Stimulated activated CD8-positive, alpha-beta memory T cell treated with anti-CD3 and anti-CD28 coated beads, Interleukin-4, amount 100 ng/mL, for 48 hours (primary cell): Measurements from ENCODE around the gene CTNNA1.
"Not testable (repeated sequence)": the region's sequence is repeated elsewhere in the genome, so short reads cannot be mapped to it uniquely, and the experiment has no call there.

ENCODE experiments used
- DNase-seq: peaks from one replicate; pipeline ENCODE4 v3.0.0-alpha.2; 2020

CTNNA1 gene

GRCh38 chr5:138820695-138821094 lies 67.5 kb downstream of the CTNNA1 start:
- DNase-seq, result no peak

- DNase-seq, result peak; percentile 42
Observed at GRCh38 chr5:138824516-138824915, 71.3 kb downstream of the CTNNA1 start.

- no peak for DNase-seq
Observed at GRCh38 chr5:138824924-138825863, 72.0 kb downstream of the CTNNA1 start.

GRCh38 chr5:138828556-138828955 lies 75.3 kb downstream of the CTNNA1 start:
- no peak for DNase-seq

- no peak for DNase-seq
Observed at GRCh38 chr5:138829341-138829740, 76.1 kb downstream of the CTNNA1 start.

- no peak for DNase-seq
Observed at GRCh38 chr5:138831703-138832102, 78.5 kb downstream of the CTNNA1 start.

- DNase-seq, result no peak
Observed at GRCh38 chr5:138832218-138832617, 79.0 kb downstream of the CTNNA1 start.

GRCh38 chr5:138833080-138833479 lies 79.9 kb downstream of the CTNNA1 start:
- DNase-seq, result no peak

- DNase-seq, result no peak
Observed at GRCh38 chr5:138833726-138834480, 80.7 kb downstream of the CTNNA1 start.

- not testable (repeated sequence) for DNase-seq
Observed at GRCh38 chr5:138834853-138835252, 81.6 kb downstream of the CTNNA1 start.

- no peak for DNase-seq
Observed at GRCh38 chr5:138837160-138837559, 83.9 kb downstream of the CTNNA1 start.

GRCh38 chr5:138840103-138840502 lies 86.9 kb downstream of the CTNNA1 start:
- DNase-seq, result no peak

GRCh38 chr5:138841531-138841930 lies 88.3 kb downstream of the CTNNA1 start:
- DNase-seq, result no peak

GRCh38 chr5:138843316-138844124 lies 90.3 kb downstream of the CTNNA1 start:
- no peak for DNase-seq

GRCh38 chr5:138844125-138844461 lies 90.9 kb downstream of the CTNNA1 start:
- DNase-seq, result no peak

GRCh38 chr5:138844812-138845513 lies 91.7 kb downstream of the CTNNA1 start:
- no peak for DNase-seq

- DNase-seq, result no peak
Observed at GRCh38 chr5:138849439-138849838, 96.2 kb downstream of the CTNNA1 start.

GRCh38 chr5:138849882-138850281 lies 96.7 kb downstream of the CTNNA1 start:
- DNase-seq, result no peak

- DNase-seq, result no peak
Observed at GRCh38 chr5:138850865-138851435, 97.7 kb downstream of the CTNNA1 start.

- DNase-seq, result no peak
Observed at GRCh38 chr5:138853132-138853531, 99.9 kb downstream of the CTNNA1 start.

GRCh38 chr5:138867011-138867410 lies 113.8 kb downstream of the CTNNA1 start:
- DNase-seq, result no peak

- no peak for DNase-seq
Observed at GRCh38 chr5:138869038-138869437, 115.8 kb downstream of the CTNNA1 start.
